AG04450 (cell line): ENCODE measurements around the gene ITPRIPL2. TPM values are rescaled to one million over a fixed set of nuclear protein-coding genes. Genes with fewer than 3 reads are reported as not detected.
A peak's percentile ranks its signal among the peaks of the same experiment; 100 is the strongest.

Experiments used
- CTCF ChIA-PET: fragments of 300-600, 350-600 bp; formaldehyde crosslinking; extraction: SDS; loops from one replicate; lab custom pipeline; 2022; ENCODE audit warnings: antibody characterized with exemption, inconsistent platforms; lab: Charles Lee
- POLR2A ChIA-PET: fragments of 350-600 bp; formaldehyde crosslinking; extraction: SDS; loops from one replicate; lab custom pipeline; 2021; ENCODE audit warnings: antibody characterized with exemption, inconsistent platforms; lab: Yijun Ruan, JAX
- DNase-seq: peaks from one replicate; pipeline ENCODE4 v3.0.0-alpha.2; 2011; ENCODE audit warnings: low read depth, low spot score
- H3K27ac ChIP-seq: one replicate; pipeline ENCODE4 v1.5.1; 2012; ENCODE audit warnings: low read depth, low read length, control low read depth
- H3K27me3 ChIP-seq: one replicate; pipeline ENCODE4 v1.6.0; 2012; ENCODE audit warnings: low read length; ENCODE audit not compliant: control insufficient read depth, insufficient read depth
- H3K4me3 ChIP-seq: 2 replicates; pipeline ENCODE4 v1.5.1; 2011; ENCODE audit warnings: mild to moderate bottlenecking, low read depth, low read length, control low read depth
- H3K9me3 ChIP-seq: 2 replicates; pipeline ENCODE4 v1.5.1; 2012; ENCODE audit warnings: low read length; ENCODE audit not compliant: control insufficient read depth, insufficient read depth
- polyA minus RNA-seq: library from RNA; depleted of rRNA, polyadenylated mRNA; stranded (reverse); fragments of >200 nt; gene quantifications from 2 replicates; pipeline ENCODE4 v1.2.3, GENCODE V29; 2011; rRNA and poly(A)+ RNA removed
- polyA plus RNA-seq: library from polyadenylated mRNA; depleted of rRNA; stranded (reverse); fragments of >200 nt; gene quantifications from 2 replicates; pipeline ENCODE4 v1.2.3, GENCODE V29; 2011; rRNA removed
- TF ChIP-seq, protein P1 (sequence below): IDR thresholded peaks from 2 replicates; pipeline ENCODE4 v1.5.1; 2011; ENCODE audit warnings: low read depth, low read length, control low read depth, inconsistent platforms

Gene ITPRIPL2
- polyA plus RNA-seq (15.8 and 16.3 TPM in 2 replicates), polyA minus RNA-seq (17.5 and 22.7 TPM in 2 replicates)

- Histone ChIP-seq H3K27me3 (no peaks in the 10 kb centered on the region), H3K27ac (peak within 1 kb of the TSS; percentile 88), H3K4me3 (peak within 1 kb of the TSS; percentile 73), H3K9me3 (peaks cover 14% of the 10 kb centered on the region; the same call in 1 of the 2 replicates)
- DNase-seq = no peak
- CTCF ChIA-PET = interaction anchor here (1.4 to 2.1 kb wide), 3 partner anchors 27 to 28 kb away, joined by 4 to 7 read pairs (median 5); no protein-coding TSS in a partner anchor
- POLR2A ChIA-PET = interaction anchor here (0.5 to 1.2 kb wide), 3 partner anchors 9 to 407 kb away, joined by 3 to 5 read pairs (median 4); no protein-coding TSS in a partner anchor
- TF ChIP-seq, protein P1, sequence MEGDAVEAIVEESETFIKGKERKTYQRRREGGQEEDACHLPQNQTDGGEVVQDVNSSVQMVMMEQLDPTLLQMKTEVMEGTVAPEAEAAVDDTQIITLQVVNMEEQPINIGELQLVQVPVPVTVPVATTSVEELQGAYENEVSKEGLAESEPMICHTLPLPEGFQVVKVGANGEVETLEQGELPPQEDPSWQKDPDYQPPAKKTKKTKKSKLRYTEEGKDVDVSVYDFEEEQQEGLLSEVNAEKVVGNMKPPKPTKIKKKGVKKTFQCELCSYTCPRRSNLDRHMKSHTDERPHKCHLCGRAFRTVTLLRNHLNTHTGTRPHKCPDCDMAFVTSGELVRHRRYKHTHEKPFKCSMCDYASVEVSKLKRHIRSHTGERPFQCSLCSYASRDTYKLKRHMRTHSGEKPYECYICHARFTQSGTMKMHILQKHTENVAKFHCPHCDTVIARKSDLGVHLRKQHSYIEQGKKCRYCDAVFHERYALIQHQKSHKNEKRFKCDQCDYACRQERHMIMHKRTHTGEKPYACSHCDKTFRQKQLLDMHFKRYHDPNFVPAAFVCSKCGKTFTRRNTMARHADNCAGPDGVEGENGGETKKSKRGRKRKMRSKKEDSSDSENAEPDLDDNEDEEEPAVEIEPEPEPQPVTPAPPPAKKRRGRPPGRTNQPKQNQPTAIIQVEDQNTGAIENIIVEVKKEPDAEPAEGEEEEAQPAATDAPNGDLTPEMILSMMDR = no peak
Observed at GRCh38 chr16:19113577-19114358, at the start of gene ITPRIPL2. ITPRIPL2 (plus strand) TSS chr16:19113964; CDS start chr16:19114462, 498 bp downstream.

- TF ChIP-seq, protein P1 = no peak
- POLR2A ChIA-PET = interaction anchor here (0.6 to 1.2 kb wide), 8 partner anchors 9 to 522 kb away, joined by 3 to 7 read pairs (median 4); partner anchors contain the start of genes ARL6IP1, RPS15A and TMC7
Observed at GRCh38 chr16:19066988-19067348, 46.8 kb upstream of the ITPRIPL2 start.

GRCh38 chr16:19067349-19068236 lies 46.2 kb upstream of the ITPRIPL2 start, which contains the start of gene COQ7:
COQ7 (plus strand) TSS chr16:19067614; CDS start chr16:19067665, 51 bp downstream.
- ChIA-PET CTCF (interaction anchor here (0.6 to 2.5 kb wide), 5 partner anchors 18 to 1803 kb away, joined by 3 to 11 read pairs (median 5); partner anchors contain the start of genes TMC7 and VPS35L), POLR2A (interaction anchor here (0.6 to 1.2 kb wide), 8 partner anchors 9 to 522 kb away, joined by 3 to 7 read pairs (median 4); partner anchors contain the start of genes ARL6IP1, RPS15A and TMC7)
- peak within 1 kb of the TSS; percentile 91 for H3K4me3 ChIP-seq
- peak; percentile 100 for DNase-seq
- H3K27me3 ChIP-seq = no peaks in the 10 kb centered on the region
- peak within 1 kb of the TSS; percentile 95 for H3K27ac ChIP-seq
- H3K9me3 ChIP-seq = no peaks in the 10 kb centered on the region; the same call in 1 of the 2 replicates
- TF ChIP-seq, protein P1 = no peak

More at GRCh38 chr16:19066988-19067348, 46.8 kb upstream of the ITPRIPL2 start:
- no peaks in the 10 kb centered on the region for H3K27me3 ChIP-seq
- no peaks in the 10 kb centered on the region; the same call in 1 of the 2 replicates for H3K9me3 ChIP-seq
- CTCF ChIA-PET = interaction anchor here (0.6 to 2.5 kb wide), 4 partner anchors 19 to 1802 kb away, joined by 3 to 11 read pairs (median 6); partner anchors contain the start of gene TMC7
- no peak for DNase-seq
- peak overlapping the region; percentile 41 for H3K27ac ChIP-seq
- no peak overlapping the region for H3K4me3 ChIP-seq

- TF ChIP-seq, protein P1 = no peak
- Histone ChIP-seq H3K9me3 (no peaks in the 10 kb centered on the region; the same call in 1 of the 2 replicates), H3K27ac (peak overlapping the region; percentile 95), H3K27me3 (no peaks in the 10 kb centered on the region), H3K4me3 (peak overlapping the region; percentile 91)
- ChIA-PET POLR2A (interaction anchor here (1.2 kb wide), 1 partner anchor 267 kb away, joined by 7 read pairs; the partner anchor contains the start of gene ARL6IP1), CTCF (interaction anchor here (0.6 to 2.5 kb wide), 5 partner anchors 43 to 487 kb away, joined by 3 to 17 read pairs (median 4); partner anchors contain the start of genes TMC7 and VPS35L)
- DNase-seq = no peak
Observed at GRCh38 chr16:19068237-19068815, 45.4 kb upstream of the ITPRIPL2 start.
